ENCODE data around the gene GSDME. TPM values are rescaled to one million over a fixed set of nuclear protein-coding genes. Genes with fewer than 3 reads are reported as not detected.

The GSDME gene
- 19.8 to 23.9 TPM (median 23.6 TPM) in 3 replicates for total RNA-seq
- long read RNA-seq, transcript GSDME-215 (10 exons, 2,250 nt): major isoform, 51 of 66 reads
- long read RNA-seq, partial matches to known transcripts: 5 of 66 reads
- long read RNA-seq, other reads (novel, unspliced or antisense): 4 of 66 reads

GRCh38 chr7:24757353-24758275, at the start of gene GSDME:
Gene GSDME, minus strand, starts transcription at chr7:24757464. Its CDS starts 7,690 bp downstream, at chr7:24749774.
- H3K4me1 Mint-ChIP-seq (ENCODE audit: low read depth): peaks cover 26% of the 10 kb centered on the region
- H3K27me3 Mint-ChIP-seq (ENCODE audit: low read depth): no peaks in the 10 kb centered on the region
- DNase-seq (ENCODE audit: low spot score): no peak
- peaks cover 3% of the 10 kb centered on the region for H3K9me3 Mint-ChIP-seq (ENCODE audit: low read depth)
- H3K27ac Mint-ChIP-seq (ENCODE audit: unreplicated experiment): peak within 1 kb of the TSS; percentile 82
- H3K4me3 Mint-ChIP-seq (ENCODE audit: unreplicated experiment): peak within 1 kb of the TSS; percentile 93
- peak; percentile 32 for TF ChIP-seq CTCF (IDR thresholded peaks at IDR 0.05)
- H3K36me3 Mint-ChIP-seq (ENCODE audit: low read depth): no peaks in the 10 kb centered on the region

- TF ChIP-seq CTCF (IDR thresholded peaks at IDR 0.05): no peak
- H3K4me3 Mint-ChIP-seq (ENCODE audit: unreplicated experiment): no peak overlapping the region
- H3K9me3 Mint-ChIP-seq (ENCODE audit: low read depth): no peaks in the 10 kb centered on the region
- no peaks in the 10 kb centered on the region for H3K27me3 Mint-ChIP-seq (ENCODE audit: low read depth)
- no peak for DNase-seq (ENCODE audit: low spot score)
- peaks cover 5% of the 10 kb centered on the region for H3K36me3 Mint-ChIP-seq (ENCODE audit: low read depth)
- H3K27ac Mint-ChIP-seq (ENCODE audit: unreplicated experiment): no peak overlapping the region
- peaks cover 10% of the 10 kb centered on the region for H3K4me1 Mint-ChIP-seq (ENCODE audit: low read depth)
These were observed 45.0 kb upstream of the GSDME start for GRCh38 chr7:24802300-24802699.

- no peak overlapping the region for H3K4me3 Mint-ChIP-seq (ENCODE audit: unreplicated experiment)
- H3K27me3 Mint-ChIP-seq (ENCODE audit: low read depth): no peaks in the 10 kb centered on the region
- H3K36me3 Mint-ChIP-seq (ENCODE audit: low read depth): peaks cover 5% of the 10 kb centered on the region
- H3K4me1 Mint-ChIP-seq (ENCODE audit: low read depth): peaks cover 10% of the 10 kb centered on the region
- no peaks in the 10 kb centered on the region for H3K9me3 Mint-ChIP-seq (ENCODE audit: low read depth)
- DNase-seq (ENCODE audit: low spot score): no peak
- no peak overlapping the region for H3K27ac Mint-ChIP-seq (ENCODE audit: unreplicated experiment)
- TF ChIP-seq CTCF (IDR thresholded peaks at IDR 0.05): no peak
These were observed 44.6 kb upstream of the GSDME start for GRCh38 chr7:24801883-24802282.

- no peak overlapping the region for H3K27ac Mint-ChIP-seq (ENCODE audit: unreplicated experiment)
- no peak overlapping the region for H3K4me3 Mint-ChIP-seq (ENCODE audit: unreplicated experiment)
- peaks cover 10% of the 10 kb centered on the region for H3K4me1 Mint-ChIP-seq (ENCODE audit: low read depth)
- no peaks in the 10 kb centered on the region for H3K9me3 Mint-ChIP-seq (ENCODE audit: low read depth)
- DNase-seq (ENCODE audit: low spot score): no peak
- no peaks in the 10 kb centered on the region for H3K27me3 Mint-ChIP-seq (ENCODE audit: low read depth)
- no peak for TF ChIP-seq CTCF (IDR thresholded peaks at IDR 0.05)
- H3K36me3 Mint-ChIP-seq (ENCODE audit: low read depth): peaks cover 3% of the 10 kb centered on the region
These were observed 43.4 kb upstream of the GSDME start for GRCh38 chr7:24800667-24801066.

- no peak for TF ChIP-seq CTCF (IDR thresholded peaks at IDR 0.05)
- no peaks in the 10 kb centered on the region for H3K27me3 Mint-ChIP-seq (ENCODE audit: low read depth)
- H3K36me3 Mint-ChIP-seq (ENCODE audit: low read depth): peaks cover 3% of the 10 kb centered on the region
- peaks cover 10% of the 10 kb centered on the region for H3K4me1 Mint-ChIP-seq (ENCODE audit: low read depth)
- no peak for DNase-seq (ENCODE audit: low spot score)
- no peaks in the 10 kb centered on the region for H3K9me3 Mint-ChIP-seq (ENCODE audit: low read depth)
- no peak overlapping the region for H3K27ac Mint-ChIP-seq (ENCODE audit: unreplicated experiment)
- H3K4me3 Mint-ChIP-seq (ENCODE audit: unreplicated experiment): no peak overlapping the region
These were observed 42.8 kb upstream of the GSDME start for GRCh38 chr7:24800073-24800472.
